ENCODE measurements around the gene TCP10L. TPM values are rescaled to one million over a fixed set of nuclear protein-coding genes. Genes with fewer than 3 reads are reported as not detected.

TCP10L gene
- total RNA-seq, 1 experiment from 2014 or later: 3.7 TPM

DNA sequence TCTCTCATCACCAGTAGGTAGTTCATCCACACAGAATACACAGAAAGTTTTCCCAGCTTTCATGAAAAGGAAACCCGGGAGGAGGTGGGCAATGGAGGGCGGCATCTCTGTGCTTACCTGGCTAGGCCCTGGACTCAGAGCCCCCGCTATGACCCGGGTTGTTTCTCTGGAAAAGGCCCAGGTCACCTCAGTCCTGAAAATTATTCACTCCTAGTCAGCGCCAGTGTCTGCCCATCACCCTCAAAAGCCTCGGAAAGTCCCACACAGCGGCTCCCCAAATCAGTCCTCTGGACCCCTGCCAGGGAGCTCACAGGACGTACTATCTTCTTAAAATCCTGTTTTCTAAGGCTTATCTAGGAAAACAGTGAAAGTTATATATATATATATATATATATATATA lies 51.2 kb downstream of the TCP10L start:
- DNase-seq (ENCODE audit: low spot score): no peak
- POLR2A ChIA-PET (ENCODE audit: low non-redundant PET): no interaction called here
- Histone ChIP-seq H3K4me1 (ENCODE audit: insufficient read depth, low read length, poor library complexity, severe bottlenecking) (no peaks in the 10 kb centered on the region), H3K4me3 (ENCODE audit: low read depth, low read length, poor library complexity, severe bottlenecking) (no peak overlapping the region), H3K9me3 (ENCODE audit: low read depth, low read length, poor library complexity, severe bottlenecking) (no peaks in the 10 kb centered on the region), H3K27me3 (replicated peaks; ENCODE audit: insufficient read depth, low read depth, low read length, poor library complexity) (no peaks in the 10 kb centered on the region), H3K27ac (ENCODE audit: low read depth, low read length, poor library complexity, severe bottlenecking) (no peak overlapping the region), H3K36me3 (ENCODE audit: insufficient read depth, low read length, poor library complexity, severe bottlenecking) (no peaks in the 10 kb centered on the region)
- intact Hi-C loops (cut with micrococcal nuclease; ENCODE audit: unreplicated experiment): no loop called here
- TF ChIP-seq EZH2 (IDR thresholded peaks at IDR 0.05; ENCODE audit: borderline replicate concordance, low read depth, low read length, poor library complexity, severe bottlenecking): no peak
- TF ChIP-seq, protein P1, sequence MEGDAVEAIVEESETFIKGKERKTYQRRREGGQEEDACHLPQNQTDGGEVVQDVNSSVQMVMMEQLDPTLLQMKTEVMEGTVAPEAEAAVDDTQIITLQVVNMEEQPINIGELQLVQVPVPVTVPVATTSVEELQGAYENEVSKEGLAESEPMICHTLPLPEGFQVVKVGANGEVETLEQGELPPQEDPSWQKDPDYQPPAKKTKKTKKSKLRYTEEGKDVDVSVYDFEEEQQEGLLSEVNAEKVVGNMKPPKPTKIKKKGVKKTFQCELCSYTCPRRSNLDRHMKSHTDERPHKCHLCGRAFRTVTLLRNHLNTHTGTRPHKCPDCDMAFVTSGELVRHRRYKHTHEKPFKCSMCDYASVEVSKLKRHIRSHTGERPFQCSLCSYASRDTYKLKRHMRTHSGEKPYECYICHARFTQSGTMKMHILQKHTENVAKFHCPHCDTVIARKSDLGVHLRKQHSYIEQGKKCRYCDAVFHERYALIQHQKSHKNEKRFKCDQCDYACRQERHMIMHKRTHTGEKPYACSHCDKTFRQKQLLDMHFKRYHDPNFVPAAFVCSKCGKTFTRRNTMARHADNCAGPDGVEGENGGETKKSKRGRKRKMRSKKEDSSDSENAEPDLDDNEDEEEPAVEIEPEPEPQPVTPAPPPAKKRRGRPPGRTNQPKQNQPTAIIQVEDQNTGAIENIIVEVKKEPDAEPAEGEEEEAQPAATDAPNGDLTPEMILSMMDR (conservative IDR thresholded peaks at IDR 0.05; ENCODE audit: low read depth, low read length): no peak
- CTCF ChIA-PET: no interaction called here
- no TSS peak for BruUV-seq (replicated peaks)

DNA sequence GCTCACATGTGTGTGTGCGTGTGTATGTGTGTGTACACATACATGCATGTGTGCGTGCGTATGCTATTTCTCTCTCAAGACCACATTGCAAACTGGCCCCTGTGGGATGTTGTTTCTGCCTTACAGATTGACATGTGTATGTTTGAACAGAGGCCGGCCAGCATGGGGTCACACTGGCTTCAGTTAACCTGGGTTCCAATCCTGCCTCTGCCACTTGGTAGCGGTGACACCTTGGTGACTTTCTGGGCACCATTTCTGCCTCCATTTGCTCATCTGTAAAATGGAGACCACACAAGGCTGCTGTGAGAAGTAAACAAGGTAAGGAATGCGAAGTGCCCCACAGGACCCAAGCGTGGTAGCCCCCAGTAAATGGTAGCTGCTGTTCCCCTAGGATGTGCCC lies 51.7 kb downstream of the TCP10L start:
- Histone ChIP-seq H3K27me3 (replicated peaks; ENCODE audit: insufficient read depth, low read depth, low read length, poor library complexity) (no peaks in the 10 kb centered on the region), H3K9me3 (ENCODE audit: low read depth, low read length, poor library complexity, severe bottlenecking) (no peaks in the 10 kb centered on the region), H3K4me1 (ENCODE audit: insufficient read depth, low read length, poor library complexity, severe bottlenecking) (no peaks in the 10 kb centered on the region), H3K36me3 (ENCODE audit: insufficient read depth, low read length, poor library complexity, severe bottlenecking) (no peaks in the 10 kb centered on the region), H3K27ac (ENCODE audit: low read depth, low read length, poor library complexity, severe bottlenecking) (no peak overlapping the region), H3K4me3 (ENCODE audit: low read depth, low read length, poor library complexity, severe bottlenecking) (no peak overlapping the region)
- ChIA-PET CTCF (no interaction called here), POLR2A (ENCODE audit: low non-redundant PET) (no interaction called here)
- DNase-seq (ENCODE audit: low spot score): no peak
- no TSS peak for BruUV-seq (replicated peaks)
- intact Hi-C loops (cut with micrococcal nuclease; ENCODE audit: unreplicated experiment): no loop called here
- no peak for TF ChIP-seq EZH2 (IDR thresholded peaks at IDR 0.05; ENCODE audit: borderline replicate concordance, low read depth, low read length, poor library complexity, severe bottlenecking)
- TF ChIP-seq, protein P1 (conservative IDR thresholded peaks at IDR 0.05; ENCODE audit: low read depth, low read length): no peak

DNA sequence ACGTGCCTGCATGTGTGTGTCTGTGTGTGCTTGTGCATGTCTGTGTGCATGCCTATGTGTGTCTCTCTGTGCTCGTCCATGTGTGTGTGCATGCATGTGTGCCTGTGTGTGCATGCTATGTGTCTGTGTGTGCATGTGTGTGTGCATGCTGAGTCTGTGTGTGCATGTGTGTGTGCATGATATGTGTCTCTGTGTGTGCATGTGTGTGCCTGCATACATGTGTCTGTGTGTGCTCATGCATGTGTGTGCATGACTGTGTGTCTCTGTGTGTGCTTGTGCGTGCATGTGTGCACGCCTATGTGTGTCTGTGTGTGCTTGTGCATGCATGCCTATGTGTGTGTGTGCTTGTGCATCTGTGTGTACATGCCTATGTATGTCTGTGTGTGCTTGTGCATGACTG lies 52.3 kb downstream of the TCP10L start:
- H3K9me3 ChIP-seq (ENCODE audit: low read depth, low read length, poor library complexity, severe bottlenecking): no peaks in the 10 kb centered on the region
- POLR2A ChIA-PET (ENCODE audit: low non-redundant PET): no interaction called here
- no peak for DNase-seq (ENCODE audit: low spot score)
- H3K4me3 ChIP-seq (ENCODE audit: low read depth, low read length, poor library complexity, severe bottlenecking): no peak overlapping the region
- no peaks in the 10 kb centered on the region for H3K27me3 ChIP-seq (replicated peaks; ENCODE audit: insufficient read depth, low read depth, low read length, poor library complexity)
- no peak for TF ChIP-seq EZH2 (IDR thresholded peaks at IDR 0.05; ENCODE audit: borderline replicate concordance, low read depth, low read length, poor library complexity, severe bottlenecking)
- TF ChIP-seq, protein P1 (conservative IDR thresholded peaks at IDR 0.05; ENCODE audit: low read depth, low read length): no peak
- no peaks in the 10 kb centered on the region for H3K4me1 ChIP-seq (ENCODE audit: insufficient read depth, low read length, poor library complexity, severe bottlenecking)
- intact Hi-C loops (cut with micrococcal nuclease; ENCODE audit: unreplicated experiment): no loop called here
- H3K36me3 ChIP-seq (ENCODE audit: insufficient read depth, low read length, poor library complexity, severe bottlenecking): no peaks in the 10 kb centered on the region
- CTCF ChIA-PET: no interaction called here
- no TSS peak for BruUV-seq (replicated peaks)
- no peak overlapping the region for H3K27ac ChIP-seq (ENCODE audit: low read depth, low read length, poor library complexity, severe bottlenecking)
